Ovary (tissue), 9 donors: ENCODE measurements around the gene FOXE1. TPM values are rescaled to one million over a fixed set of nuclear protein-coding genes. Genes with fewer than 3 reads are reported as not detected.

Experiments
- DNase-seq, 5 donors: peaks; one replicate each; pipeline ENCODE4 v3.0.0-alpha.2; 2019 to 2020
- H3K27ac ChIP-seq, 2 donors: fragments of 200-600 bp; one replicate each; pipeline versions ENCODE4 v1.5.1 to v1.8.0; 2019 to 2022
- H3K27me3 ChIP-seq: fragments of 200-600 bp; one replicate; pipeline ENCODE4 v1.8.0; 2022
- H3K36me3 ChIP-seq: fragments of 200-600 bp; sonication (generic); one replicate; pipeline ENCODE4 v1.5.1; 2019
- H3K4me1 ChIP-seq: one replicate; pipeline ENCODE4 v1.8.1; 2013; ENCODE audit warnings: mild to moderate bottlenecking, moderate library complexity; ENCODE audit not compliant: insufficient read depth
- H3K4me3 ChIP-seq: fragments of 200-600 bp; sonication (generic); one replicate; pipeline ENCODE4 v1.5.1; 2017
- H3K9me3 ChIP-seq, 2 donors: fragments of 200-600 bp in 1 of 2; sonication (generic) in 1 of 2; one replicate each; pipeline versions ENCODE4 v1.5.1 to v1.8.1; 2013 to 2019; ENCODE audit warnings: mild to moderate bottlenecking in 1 of 2, moderate library complexity in 1 of 2
- CTCF ChIP-seq, 3 donors: fragments of 450-650 bp in 2 of 3; fragments of 200-600 bp in 1 of 3; IDR thresholded peaks; one replicate each; pipeline versions ENCODE4 v1.5.1 to v1.8.0; 2016 to 2022; ENCODE audit warnings: antibody characterized with exemption in 3 of 3, mild to moderate bottlenecking in 1 of 3
- EP300 ChIP-seq: sonication (generic); formaldehyde crosslinking; IDR thresholded peaks from one replicate; pipeline ENCODE4 v1.6.1; 2017; ENCODE audit warnings: antibody characterized with exemption
- POLR2A ChIP-seq: fragments of 450-650 bp; IDR thresholded peaks from one replicate; pipeline ENCODE4 v1.6.1; 2017; ENCODE audit warnings: antibody characterized with exemption, mild to moderate bottlenecking, moderate library complexity
- WGBS, 3 donors: extraction: QIAGEN DNeasy Blood & Tissue Kit in 1 of 3; methylation state at CpG; one replicate each; pipeline versions ENCODE4 v1.1.5 to v1.1.7; 2013 to 2017; 5-methylcytosine and 5-hydroxymethylcytosine counted together
- intact Hi-C, 4 donors: fragments of 100-400 bp; cut with DNase I; formaldehyde crosslinking; loops; one replicate each; pipeline versions ENCODE4 v1.11.0 to v1.15.1; 2022 to 2023
- polyA plus RNA-seq, 2 donors: library from polyadenylated mRNA; stranded (reverse); fragments of 200-250 nt in 1 of 2; fragments of 350-450 nt in 1 of 2; fragmentation: Illumina TruSeq in 1 of 2; extraction: RNeasy Lipid Tissue Mini Kit (QIAGEN cat#74804) in 1 of 2; gene quantifications; one replicate each; pipeline ENCODE4 v1.2.3, GENCODE V29; 2013 to 2014
- total RNA-seq, 7 donors: library from RNA; depleted of rRNA in 2 of 7; stranded (reverse); fragments of >200 nt in 2 of 7; fragmentation: NEBNext Ultra II Directional in 3 of 7; extraction: Animal tissue kit (Norgen Biotek cat#: 25700) in 3 of 7; gene quantifications; one replicate each; pipeline versions ENCODE4 v1.1.0 to v1.2.4, GENCODE V29; 2016 to 2023
- donor health status: DM: no; HTN: no; CAD: no; lungs with moderate emphysema.
- donor health status: DM: no; HTN: no; CAD: no.
- donor health status: Bipolar disorder and iron deficiency.
- donor health status: DM: yes; HTN: yes; CAD: no.
- donor health status: DM: no; HTN: no; CAD: no.
- donor health status: DM: yes; HTN: yes; CAD: no.

FOXE1 gene
- total and polyA plus RNA-seq, 9 donors: not detected

GRCh38 chr9:97830884-97831829, 21.9 kb upstream of the FOXE1 start:
- peaks cover 2% of the 10 kb centered on the region for H3K4me1 ChIP-seq
- H3K9me3 ChIP-seq: no peaks in the 10 kb centered on the region
- no peak overlapping the region for H3K27ac ChIP-seq
- H3K4me3 ChIP-seq: no peak overlapping the region
- TF ChIP-seq EP300: no peak
- no peak for TF ChIP-seq CTCF (IDR thresholded peaks at IDR 0.05)
- no peak for TF ChIP-seq POLR2A
- intact Hi-C loops: no loop called here
- no peaks in the 10 kb centered on the region for H3K36me3 ChIP-seq
- WGBS, 3 donors: 21 to 28% (median 22%) methylated on average over 15 of the region's 15 CpGs
- no peaks in the 10 kb centered on the region for H3K27me3 ChIP-seq
- no peak for DNase-seq

GRCh38 chr9:97831843-97832636, 21.0 kb upstream of the FOXE1 start:
- DNase-seq: no peak
- H3K4me1 ChIP-seq: peaks cover 2% of the 10 kb centered on the region
- intact Hi-C loops: no loop called here
- H3K27me3 ChIP-seq: no peaks in the 10 kb centered on the region
- H3K27ac ChIP-seq: no peak overlapping the region
- TF ChIP-seq CTCF (IDR thresholded peaks at IDR 0.05) (no peak), POLR2A (no peak), EP300 (no peak)
- H3K4me3 ChIP-seq: no peak overlapping the region
- no peaks in the 10 kb centered on the region for H3K36me3 ChIP-seq
- WGBS, 3 donors: 41 to 49% (median 45%) methylated on average over 10 of the region's 10 CpGs
- no peaks in the 10 kb centered on the region for H3K9me3 ChIP-seq

GRCh38 chr9:97840521-97840920, 12.5 kb upstream of the FOXE1 start:
- Histone ChIP-seq H3K27me3 (no peaks in the 10 kb centered on the region), H3K36me3 (no peaks in the 10 kb centered on the region), H3K9me3 (no peaks in the 10 kb centered on the region), H3K27ac (no peak overlapping the region), H3K4me3 (no peak overlapping the region), H3K4me1 (no peaks in the 10 kb centered on the region)
- intact Hi-C loops: no loop called here
- TF ChIP-seq POLR2A (no peak), CTCF (IDR thresholded peaks at IDR 0.05) (no peak)
- DNase-seq: no peak

GRCh38 chr9:97842960-97843359, 10.1 kb upstream of the FOXE1 start:
- Histone ChIP-seq H3K9me3 (no peaks in the 10 kb centered on the region), H3K27me3 (no peaks in the 10 kb centered on the region), H3K27ac (no peak overlapping the region), H3K4me3 (no peak overlapping the region), H3K4me1 (no peaks in the 10 kb centered on the region), H3K36me3 (no peaks in the 10 kb centered on the region)
- WGBS, 3 donors: 67 to 76% (median 73%) methylated on average over 2 of the region's 2 CpGs
- intact Hi-C loops: no loop called here
- DNase-seq: no peak
- no peak for TF ChIP-seq EP300
- no peak for TF ChIP-seq POLR2A
- no peak for TF ChIP-seq CTCF (IDR thresholded peaks at IDR 0.05)
